MG63 (cell line): ENCODE data around the gene KIAA0825. TPM values are rescaled to one million over a fixed set of nuclear protein-coding genes. Genes with fewer than 3 reads are reported as not detected.

Experiments
- DNase-seq: peaks from one replicate; pipeline ENCODE4 v3.0.0-alpha.2; 2020
- H3K27me3 ChIP-seq: fragments of 250-450 bp; sonication (Bioruptor Pico); 2 replicates; pipeline ENCODE4 v1.5.1; 2020; ENCODE audit warnings: mild to moderate bottlenecking, moderate library complexity
- H3K36me3 ChIP-seq: fragments of 250-450 bp; sonication (Bioruptor Pico); 2 replicates; pipeline ENCODE4 v1.5.1; 2020; ENCODE audit warnings: mild to moderate bottlenecking, moderate library complexity
- H3K4me3 ChIP-seq: fragments of 250-450 bp; sonication (Bioruptor Pico); 2 replicates; pipeline ENCODE4 v1.5.1; 2020; ENCODE audit warnings: mild to moderate bottlenecking, moderate library complexity
- H3K9me3 ChIP-seq: fragments of 250-450 bp; sonication (Bioruptor Pico); 2 replicates; pipeline ENCODE4 v1.5.1; 2020; ENCODE audit warnings: mild to moderate bottlenecking, moderate library complexity
- total RNA-seq: library from RNA; depleted of rRNA; stranded (reverse); fragments of >200 nt; shearing (Covaris generic); gene quantifications from 2 replicates; pipeline ENCODE4 v1.2.3, GENCODE V29; 2014; ENCODE audit warnings: low replicate concordance

The KIAA0825 gene
- total RNA-seq, 1 experiment from 2014 or later, result 0.92 TPM

GRCh38 chr5:94480486-94480885 lies 137.9 kb downstream of the KIAA0825 start:
- H3K9me3 ChIP-seq, result no peaks in the 10 kb centered on the region
- no peaks in the 10 kb centered on the region for H3K27me3 ChIP-seq
- H3K4me3 ChIP-seq, result no peak overlapping the region
- H3K36me3 ChIP-seq, result no peaks in the 10 kb centered on the region
- no peak for DNase-seq

GRCh38 chr5:94473936-94474335 lies 144.5 kb downstream of the KIAA0825 start:
- Histone ChIP-seq H3K9me3 (no peaks in the 10 kb centered on the region), H3K27me3 (no peaks in the 10 kb centered on the region), H3K36me3 (no peaks in the 10 kb centered on the region), H3K4me3 (no peak overlapping the region)
- no peak for DNase-seq

- Histone ChIP-seq H3K9me3 (no peaks in the 10 kb centered on the region), H3K27me3 (no peaks in the 10 kb centered on the region), H3K4me3 (no peak overlapping the region), H3K36me3 (no peaks in the 10 kb centered on the region)
- DNase-seq, result no peak
Measured at GRCh38 chr5:94471521-94471920, 146.9 kb downstream of the KIAA0825 start.

GRCh38 chr5:94470802-94471201 lies 147.6 kb downstream of the KIAA0825 start:
- Histone ChIP-seq H3K36me3 (no peaks in the 10 kb centered on the region), H3K27me3 (no peaks in the 10 kb centered on the region), H3K9me3 (no peaks in the 10 kb centered on the region), H3K4me3 (no peak overlapping the region)
- DNase-seq, result no peak

GRCh38 chr5:94469894-94470329 lies 148.5 kb downstream of the KIAA0825 start:
- no peak for DNase-seq
- H3K36me3 ChIP-seq, result no peaks in the 10 kb centered on the region
- H3K4me3 ChIP-seq, result no peak overlapping the region
- no peaks in the 10 kb centered on the region for H3K27me3 ChIP-seq
- no peaks in the 10 kb centered on the region for H3K9me3 ChIP-seq

- H3K36me3 ChIP-seq, result no peaks in the 10 kb centered on the region
- H3K27me3 ChIP-seq, result no peaks in the 10 kb centered on the region
- H3K9me3 ChIP-seq, result no peaks in the 10 kb centered on the region
- no peak for DNase-seq
- H3K4me3 ChIP-seq, result no peak overlapping the region
Measured at GRCh38 chr5:94467954-94468930, 150.2 kb downstream of the KIAA0825 start.

GRCh38 chr5:94467346-94467953 lies 151.0 kb downstream of the KIAA0825 start:
- H3K36me3 ChIP-seq, result no peaks in the 10 kb centered on the region
- no peak for DNase-seq
- H3K27me3 ChIP-seq, result no peaks in the 10 kb centered on the region
- H3K9me3 ChIP-seq, result no peaks in the 10 kb centered on the region
- no peak overlapping the region for H3K4me3 ChIP-seq

GRCh38 chr5:94463739-94464138 lies 154.7 kb downstream of the KIAA0825 start:
- no peak overlapping the region for H3K4me3 ChIP-seq
- no peaks in the 10 kb centered on the region for H3K9me3 ChIP-seq
- H3K27me3 ChIP-seq, result no peaks in the 10 kb centered on the region
- no peaks in the 10 kb centered on the region for H3K36me3 ChIP-seq
- DNase-seq, result no peak

- Histone ChIP-seq H3K9me3 (no peaks in the 10 kb centered on the region), H3K4me3 (no peak overlapping the region), H3K36me3 (no peaks in the 10 kb centered on the region), H3K27me3 (peaks cover 2% of the 10 kb centered on the region; the same call in 1 of the 2 replicates)
- DNase-seq, result no peak
Measured at GRCh38 chr5:94461131-94461530, 157.3 kb downstream of the KIAA0825 start.

GRCh38 chr5:94459915-94460314 lies 158.5 kb downstream of the KIAA0825 start:
- Histone ChIP-seq H3K9me3 (no peaks in the 10 kb centered on the region), H3K4me3 (no peak overlapping the region), H3K27me3 (peaks cover 2% of the 10 kb centered on the region; the same call in 1 of the 2 replicates), H3K36me3 (no peaks in the 10 kb centered on the region)
- DNase-seq, result no peak

GRCh38 chr5:94457788-94458187 lies 160.6 kb downstream of the KIAA0825 start:
- peaks cover 2% of the 10 kb centered on the region; the same call in 1 of the 2 replicates for H3K27me3 ChIP-seq
- H3K36me3 ChIP-seq, result no peaks in the 10 kb centered on the region
- no peak for DNase-seq
- H3K4me3 ChIP-seq, result no peak overlapping the region
- H3K9me3 ChIP-seq, result no peaks in the 10 kb centered on the region

GRCh38 chr5:94445726-94446125 lies 172.7 kb downstream of the KIAA0825 start:
- DNase-seq, result no peak
- no peaks in the 10 kb centered on the region for H3K27me3 ChIP-seq
- H3K4me3 ChIP-seq, result no peak overlapping the region
- H3K9me3 ChIP-seq, result no peaks in the 10 kb centered on the region
- H3K36me3 ChIP-seq, result no peaks in the 10 kb centered on the region

GRCh38 chr5:94442991-94443390 lies 175.4 kb downstream of the KIAA0825 start:
- no peaks in the 10 kb centered on the region for H3K36me3 ChIP-seq
- no peaks in the 10 kb centered on the region for H3K9me3 ChIP-seq
- no peaks in the 10 kb centered on the region for H3K27me3 ChIP-seq
- no peak overlapping the region for H3K4me3 ChIP-seq
- no peak for DNase-seq

GRCh38 chr5:94442076-94442475 lies 176.3 kb downstream of the KIAA0825 start:
- H3K9me3 ChIP-seq, result no peaks in the 10 kb centered on the region
- H3K4me3 ChIP-seq, result no peak overlapping the region
- no peak for DNase-seq
- H3K27me3 ChIP-seq, result no peaks in the 10 kb centered on the region
- no peaks in the 10 kb centered on the region for H3K36me3 ChIP-seq

- Histone ChIP-seq H3K9me3 (no peaks in the 10 kb centered on the region), H3K27me3 (no peaks in the 10 kb centered on the region), H3K36me3 (no peaks in the 10 kb centered on the region), H3K4me3 (no peak overlapping the region)
- DNase-seq, result no peak
Measured at GRCh38 chr5:94440015-94440414, 178.4 kb downstream of the KIAA0825 start.

GRCh38 chr5:94433397-94434163 lies 184.8 kb downstream of the KIAA0825 start:
- Histone ChIP-seq H3K9me3 (no peaks in the 10 kb centered on the region), H3K4me3 (no peak overlapping the region), H3K27me3 (no peaks in the 10 kb centered on the region), H3K36me3 (no peaks in the 10 kb centered on the region)
- DNase-seq, result no peak

- H3K27me3 ChIP-seq, result no peaks in the 10 kb centered on the region
- DNase-seq, result no peak
- 0 out of 2 replicates have a peak, but pooled peaks cover 2% of the 10 kb centered on the region for H3K9me3 ChIP-seq
- H3K4me3 ChIP-seq, result no peak overlapping the region
- no peaks in the 10 kb centered on the region for H3K36me3 ChIP-seq
Measured at GRCh38 chr5:94432499-94432898, 185.9 kb downstream of the KIAA0825 start.
